HG03354 (cell line): Measurements from ENCODE around the gene CTLA4.
A peak's percentile ranks its signal among the peaks of the same experiment; 100 is the strongest.
"Not testable (repeated sequence)": the region's sequence is repeated elsewhere in the genome, so short reads cannot be mapped to it uniquely, and the experiment has no call there.

Source experiments
- ATAC-seq: cut with Tn5 transposase; IDR thresholded peaks from one replicate; pipeline ENCODE4 v1.9.1; 2021; ENCODE audit warnings: mild to moderate bottlenecking; ENCODE audit not compliant: unreplicated experiment, poor library complexity, severe bottlenecking

CTLA4 gene

GRCh38 chr2:203853722-203854121 lies 13.8 kb upstream of the CTLA4 start:
- ATAC-seq = no peak

GRCh38 chr2:203855274-203855673 lies 12.3 kb upstream of the CTLA4 start:
- no peak for ATAC-seq

- no peak for ATAC-seq
Measured at GRCh38 chr2:203857656-203858055, 9.9 kb upstream of the CTLA4 start.

GRCh38 chr2:203858176-203858575 lies 9.4 kb upstream of the CTLA4 start:
- no peak for ATAC-seq

- no peak for ATAC-seq
Measured at GRCh38 chr2:203859030-203859789, 8.4 kb upstream of the CTLA4 start.

- ATAC-seq = no peak
Measured at GRCh38 chr2:203861197-203861596, 6.4 kb upstream of the CTLA4 start.

- no peak for ATAC-seq
Measured at GRCh38 chr2:203861607-203862006, 6.0 kb upstream of the CTLA4 start.

- no peak for ATAC-seq
Measured at GRCh38 chr2:203869223-203870042, 1.9 kb downstream of the CTLA4 start.

- ATAC-seq = no peak
Measured at GRCh38 chr2:203870481-203870880, 2.9 kb downstream of the CTLA4 start.

- ATAC-seq = no peak
Measured at GRCh38 chr2:203870941-203871340, 3.4 kb downstream of the CTLA4 start.

GRCh38 chr2:203871371-203871983 lies 3.9 kb downstream of the CTLA4 start:
- peak; percentile 97 for ATAC-seq

- ATAC-seq = no peak
Measured at GRCh38 chr2:203873461-203873860, 5.9 kb downstream of the CTLA4 start.

GRCh38 chr2:203873921-203874631 lies 6.5 kb downstream of the CTLA4 start:
- ATAC-seq = no peak

GRCh38 chr2:203875471-203875870 lies 7.9 kb downstream of the CTLA4 start:
- ATAC-seq = no peak

- no peak for ATAC-seq
Measured at GRCh38 chr2:203876328-203876727, 8.8 kb downstream of the CTLA4 start.

GRCh38 chr2:203878063-203878462 lies 10.5 kb downstream of the CTLA4 start:
- no peak for ATAC-seq

GRCh38 chr2:203880557-203881125 lies 13.1 kb downstream of the CTLA4 start:
- ATAC-seq = no peak

- not testable (repeated sequence) for ATAC-seq
Measured at GRCh38 chr2:203881185-203881584, 13.6 kb downstream of the CTLA4 start.

- ATAC-seq = no peak
Measured at GRCh38 chr2:203882551-203882950, 15.0 kb downstream of the CTLA4 start.

- ATAC-seq = no peak
Measured at GRCh38 chr2:203886661-203887151, 19.1 kb downstream of the CTLA4 start.
